RWPE1 (cell line): ENCODE data around the gene ADAM22.
A peak's percentile ranks its signal among the peaks of the same experiment; 100 is the strongest.

ENCODE experiments used
- CTCF ChIA-PET: fragments of 350-600 bp; sonication (Branson Sonifier 250); formaldehyde crosslinking; extraction: SDS; loops from one replicate; lab custom pipeline; 2021; lab: Yijun Ruan, JAX
- POLR2A ChIA-PET: fragments of 400-600 bp; formaldehyde crosslinking; extraction: SDS; loops from one replicate; lab custom pipeline; 2020; ENCODE audit warnings: antibody characterized with exemption; ENCODE audit not compliant: low non-redundant PET; lab: Yijun Ruan, JAX
- DNase-seq: peaks from one replicate; pipeline ENCODE4 v3.0.0; 2012; ENCODE audit warnings: low spot score
- H3K27ac ChIP-seq: fragments of 450-650 bp; 2 replicates; pipeline ENCODE4 v1.5.1; 2017
- TF ChIP-seq, protein P1 (sequence below): fragments of 450-650 bp; conservative IDR thresholded peaks from 2 replicates; pipeline ENCODE4 v1.5.1; 2017; ENCODE audit warnings: low read depth, mild to moderate bottlenecking

ADAM22 gene

GRCh38 chr7:88226201-88226600 lies 292.1 kb downstream of the ADAM22 start:
- TF ChIP-seq, protein P1, sequence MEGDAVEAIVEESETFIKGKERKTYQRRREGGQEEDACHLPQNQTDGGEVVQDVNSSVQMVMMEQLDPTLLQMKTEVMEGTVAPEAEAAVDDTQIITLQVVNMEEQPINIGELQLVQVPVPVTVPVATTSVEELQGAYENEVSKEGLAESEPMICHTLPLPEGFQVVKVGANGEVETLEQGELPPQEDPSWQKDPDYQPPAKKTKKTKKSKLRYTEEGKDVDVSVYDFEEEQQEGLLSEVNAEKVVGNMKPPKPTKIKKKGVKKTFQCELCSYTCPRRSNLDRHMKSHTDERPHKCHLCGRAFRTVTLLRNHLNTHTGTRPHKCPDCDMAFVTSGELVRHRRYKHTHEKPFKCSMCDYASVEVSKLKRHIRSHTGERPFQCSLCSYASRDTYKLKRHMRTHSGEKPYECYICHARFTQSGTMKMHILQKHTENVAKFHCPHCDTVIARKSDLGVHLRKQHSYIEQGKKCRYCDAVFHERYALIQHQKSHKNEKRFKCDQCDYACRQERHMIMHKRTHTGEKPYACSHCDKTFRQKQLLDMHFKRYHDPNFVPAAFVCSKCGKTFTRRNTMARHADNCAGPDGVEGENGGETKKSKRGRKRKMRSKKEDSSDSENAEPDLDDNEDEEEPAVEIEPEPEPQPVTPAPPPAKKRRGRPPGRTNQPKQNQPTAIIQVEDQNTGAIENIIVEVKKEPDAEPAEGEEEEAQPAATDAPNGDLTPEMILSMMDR = no peak
- ChIA-PET POLR2A (no interaction called here), CTCF (interaction anchor here (1.4 kb wide), 1 partner anchor 17 kb away, joined by 4 read pairs; no protein-coding TSS in a partner anchor)
- no peak for DNase-seq
- H3K27ac ChIP-seq = no peak overlapping the region

DNA sequence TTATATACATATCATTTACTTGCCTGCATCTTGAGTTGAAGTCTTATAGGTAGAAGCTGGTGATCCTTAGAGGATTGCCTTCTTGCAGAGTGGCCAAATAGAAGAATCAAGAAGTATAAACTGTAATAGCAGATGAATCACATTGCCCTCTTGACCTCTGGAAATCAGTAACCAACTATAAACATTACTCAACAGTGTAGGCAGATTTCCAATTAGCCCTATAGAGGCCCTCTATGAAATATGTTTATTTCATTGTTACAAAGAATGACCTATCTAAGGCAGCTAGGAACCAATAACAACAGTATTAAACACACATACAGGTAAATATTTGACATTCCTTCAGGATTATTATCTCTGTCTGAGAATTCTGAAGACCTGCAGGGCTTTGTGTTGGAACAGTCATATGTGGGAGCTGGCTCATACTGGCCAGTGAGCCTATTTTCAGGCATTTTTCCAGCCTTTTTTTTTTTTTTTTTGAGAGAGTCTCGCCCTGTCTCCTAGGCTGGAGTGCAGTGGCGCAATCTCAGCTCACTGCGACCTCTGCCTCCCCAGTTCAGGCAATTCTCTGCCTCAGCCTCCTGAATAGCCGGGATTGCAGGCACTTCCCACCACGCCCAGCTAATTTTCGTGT lies 292.9 kb downstream of the ADAM22 start:
- H3K27ac ChIP-seq = peak overlapping the region; percentile 85
- DNase-seq = peak; percentile 86
- ChIA-PET POLR2A (no interaction called here), CTCF (interaction anchor here (0.6 to 1.4 kb wide), 3 partner anchors 16 to 1235 kb away, joined by 3 to 4 read pairs (median 4); no protein-coding TSS in a partner anchor)
- TF ChIP-seq, protein P1 = no peak

GRCh38 chr7:88229302-88229995 lies 295.4 kb downstream of the ADAM22 start:
- ChIA-PET POLR2A (no interaction called here), CTCF (interaction anchor here (1.1 kb wide), 1 partner anchor 130 kb away, joined by 4 read pairs; no protein-coding TSS in a partner anchor)
- TF ChIP-seq, protein P1 = no peak
- DNase-seq = no peak
- no peak overlapping the region for H3K27ac ChIP-seq

- no peak for DNase-seq
- TF ChIP-seq, protein P1 = no peak
- H3K27ac ChIP-seq = no peak overlapping the region
- ChIA-PET CTCF (no interaction called here), POLR2A (no interaction called here)
Measured at GRCh38 chr7:88230646-88231045, 296.6 kb downstream of the ADAM22 start.

DNA sequence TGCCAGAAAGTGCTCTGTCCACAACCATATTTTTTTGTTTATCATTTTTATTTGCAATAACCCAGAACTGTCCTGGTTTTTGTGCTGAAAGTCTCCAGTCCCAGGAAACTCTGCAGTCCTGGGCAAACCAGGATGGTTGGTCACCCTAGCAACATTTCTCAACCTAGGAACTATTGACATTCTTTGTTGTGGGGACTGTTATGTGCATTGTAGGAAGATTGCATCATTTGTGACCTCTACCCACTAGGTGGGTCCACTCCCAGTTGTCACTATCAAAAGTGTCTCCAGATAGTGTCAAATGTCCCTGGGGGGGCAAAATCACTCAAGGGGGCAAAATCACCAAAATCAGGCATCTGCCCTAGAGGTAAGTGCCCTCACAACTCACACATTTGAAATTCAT lies 299.8 kb downstream of the ADAM22 start:
- ChIA-PET CTCF (no interaction called here), POLR2A (no interaction called here)
- TF ChIP-seq, protein P1 = no peak
- H3K27ac ChIP-seq = no peak overlapping the region
- no peak for DNase-seq

DNA sequence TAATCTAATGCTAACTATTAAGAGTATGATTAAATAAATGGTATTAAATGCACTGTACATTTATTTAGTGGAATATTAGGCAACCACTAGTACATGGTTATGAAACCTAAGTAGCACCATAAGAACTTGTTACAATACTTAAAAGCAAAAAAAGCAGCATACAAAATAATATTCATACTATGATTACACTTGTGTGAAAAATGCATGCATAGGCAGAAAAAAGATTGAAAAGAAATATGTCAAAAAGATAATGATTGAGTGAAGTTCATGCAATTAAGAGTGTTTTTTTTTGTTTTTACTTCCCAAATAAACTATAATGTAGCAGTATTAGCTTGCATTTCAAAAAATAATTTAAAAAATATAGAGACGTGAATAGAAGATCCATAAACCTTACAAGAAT lies 305.8 kb downstream of the ADAM22 start:
- no peak overlapping the region for H3K27ac ChIP-seq
- TF ChIP-seq, protein P1 = no peak
- ChIA-PET CTCF (no interaction called here), POLR2A (no interaction called here)
- DNase-seq = no peak
